ENCODE measurements around the gene PDIK1L.

PDIK1L gene

GRCh38 chr1:26121854-26122773 lies 10.5 kb downstream of the PDIK1L start:
- Histone ChIP-seq H3K27me3 (ENCODE audit: low read depth) (no peaks in the 10 kb centered on the region), H3K4me3 (no peak overlapping the region), H3K36me3 (replicated peaks) (peaks cover 22% of the 10 kb centered on the region), H3K4me1 (peaks cover 11% of the 10 kb centered on the region), H3K9me3 (no peaks in the 10 kb centered on the region)
- in situ Hi-C loops (cut with MboI; ENCODE audit: low sequenced_read_pairs), result no loop called here
- DNase-seq (ENCODE audit: low spot score in 2 of 2), result no peak

- no peak overlapping the region for H3K4me3 ChIP-seq
- H3K27me3 ChIP-seq (ENCODE audit: low read depth), result no peaks in the 10 kb centered on the region
- in situ Hi-C loops (cut with MboI; ENCODE audit: low sequenced_read_pairs), result no loop called here
- no peaks in the 10 kb centered on the region for H3K9me3 ChIP-seq
- peaks cover 11% of the 10 kb centered on the region for H3K4me1 ChIP-seq
- DNase-seq (ENCODE audit: low spot score in 2 of 2), result no peak
- H3K36me3 ChIP-seq (replicated peaks), result peaks cover 16% of the 10 kb centered on the region
These were observed 11.7 kb downstream of the PDIK1L start for GRCh38 chr1:26122988-26123973.

GRCh38 chr1:26124418-26125331 lies 13.1 kb downstream of the PDIK1L start:
- no peaks in the 10 kb centered on the region for H3K9me3 ChIP-seq
- H3K4me1 ChIP-seq, result peaks cover 11% of the 10 kb centered on the region
- no peak overlapping the region for H3K4me3 ChIP-seq
- no peak for DNase-seq (ENCODE audit: low spot score in 2 of 2)
- H3K27me3 ChIP-seq (ENCODE audit: low read depth), result no peaks in the 10 kb centered on the region
- in situ Hi-C loops (cut with MboI; ENCODE audit: low sequenced_read_pairs), result no loop called here
- peaks cover 8% of the 10 kb centered on the region; the same call in 1 of the 2 replicates for H3K36me3 ChIP-seq (replicated peaks)

- Histone ChIP-seq H3K27me3 (ENCODE audit: low read depth) (no peaks in the 10 kb centered on the region), H3K4me3 (no peak overlapping the region), H3K4me1 (peaks cover 11% of the 10 kb centered on the region), H3K36me3 (replicated peaks) (0 out of 2 replicates have a peak, but pooled peaks cover 3% of the 10 kb centered on the region), H3K9me3 (no peaks in the 10 kb centered on the region)
- no peak for DNase-seq (ENCODE audit: low spot score in 2 of 2)
- in situ Hi-C loops (cut with MboI; ENCODE audit: low sequenced_read_pairs), result no loop called here
These were observed 13.8 kb downstream of the PDIK1L start for GRCh38 chr1:26125382-26125781.

- no peak for DNase-seq (ENCODE audit: low spot score in 2 of 2)
- in situ Hi-C loops (cut with MboI; ENCODE audit: low sequenced_read_pairs), result no loop called here
- no peaks in the 10 kb centered on the region for H3K27me3 ChIP-seq (ENCODE audit: low read depth)
- peaks cover 11% of the 10 kb centered on the region for H3K4me1 ChIP-seq
- no peaks in the 10 kb centered on the region for H3K9me3 ChIP-seq
- H3K4me3 ChIP-seq, result no peak overlapping the region
- H3K36me3 ChIP-seq (replicated peaks), result 0 out of 2 replicates have a peak, but pooled peaks cover 3% of the 10 kb centered on the region
These were observed 14.3 kb downstream of the PDIK1L start for GRCh38 chr1:26125946-26126320.

- Histone ChIP-seq H3K27me3 (ENCODE audit: low read depth) (no peaks in the 10 kb centered on the region), H3K9me3 (no peaks in the 10 kb centered on the region), H3K4me3 (no peak overlapping the region), H3K36me3 (replicated peaks) (0 out of 2 replicates have a peak, but pooled peaks cover 3% of the 10 kb centered on the region), H3K4me1 (peaks cover 11% of the 10 kb centered on the region)
- peak; percentile 26 to 51 for DNase-seq (ENCODE audit: low spot score in 2 of 2)
- in situ Hi-C loops (cut with MboI; ENCODE audit: low sequenced_read_pairs), result no loop called here
These were observed 14.9 kb downstream of the PDIK1L start for GRCh38 chr1:26126321-26127084.

GRCh38 chr1:26127235-26128163 lies 15.9 kb downstream of the PDIK1L start:
- DNase-seq (ENCODE audit: low spot score in 2 of 2), result no peak
- H3K4me3 ChIP-seq, result no peak overlapping the region
- 0 out of 2 replicates have a peak, but pooled peaks cover 3% of the 10 kb centered on the region for H3K36me3 ChIP-seq (replicated peaks)
- no peaks in the 10 kb centered on the region for H3K9me3 ChIP-seq
- no peaks in the 10 kb centered on the region for H3K27me3 ChIP-seq (ENCODE audit: low read depth)
- in situ Hi-C loops (cut with MboI; ENCODE audit: low sequenced_read_pairs), result no loop called here
- H3K4me1 ChIP-seq, result peaks cover 9% of the 10 kb centered on the region

GRCh38 chr1:26129778-26130177 lies 18.2 kb downstream of the PDIK1L start:
- in situ Hi-C loops (cut with MboI; ENCODE audit: low sequenced_read_pairs), result no loop called here

GRCh38 chr1:26130695-26131094 lies 19.1 kb downstream of the PDIK1L start:
- Histone ChIP-seq H3K36me3 (replicated peaks) (no peaks in the 10 kb centered on the region), H3K4me3 (no peak overlapping the region), H3K9me3 (no peaks in the 10 kb centered on the region), H3K27me3 (ENCODE audit: low read depth) (no peaks in the 10 kb centered on the region), H3K4me1 (peaks cover 9% of the 10 kb centered on the region)
- no peak for DNase-seq (ENCODE audit: low spot score in 2 of 2)
- in situ Hi-C loops (cut with MboI; ENCODE audit: low sequenced_read_pairs), result no loop called here

More at GRCh38 chr1:26129778-26130177, 18.2 kb downstream of the PDIK1L start:
- Histone ChIP-seq H3K4me3 (no peak overlapping the region), H3K9me3 (no peaks in the 10 kb centered on the region), H3K27me3 (ENCODE audit: low read depth) (no peaks in the 10 kb centered on the region), H3K36me3 (replicated peaks) (0 out of 2 replicates have a peak, but pooled peaks cover 3% of the 10 kb centered on the region), H3K4me1 (peaks cover 9% of the 10 kb centered on the region)
- no peak for DNase-seq (ENCODE audit: low spot score in 2 of 2)

GRCh38 chr1:26132128-26132833 lies 20.7 kb downstream of the PDIK1L start:
- in situ Hi-C loops (cut with MboI; ENCODE audit: low sequenced_read_pairs), result no loop called here
- H3K9me3 ChIP-seq, result no peaks in the 10 kb centered on the region
- DNase-seq (ENCODE audit: low spot score in 2 of 2), result peak in 1 of 2 experiments; percentile 32
- H3K36me3 ChIP-seq (replicated peaks), result no peaks in the 10 kb centered on the region
- no peak overlapping the region for H3K4me3 ChIP-seq
- H3K4me1 ChIP-seq, result no peaks in the 10 kb centered on the region
- H3K27me3 ChIP-seq (ENCODE audit: low read depth), result no peaks in the 10 kb centered on the region

- Histone ChIP-seq H3K27me3 (ENCODE audit: low read depth) (no peaks in the 10 kb centered on the region), H3K9me3 (no peaks in the 10 kb centered on the region), H3K4me1 (no peaks in the 10 kb centered on the region), H3K36me3 (replicated peaks) (no peaks in the 10 kb centered on the region), H3K4me3 (no peak overlapping the region)
- DNase-seq (ENCODE audit: low spot score in 2 of 2), result no peak
- in situ Hi-C loops (cut with MboI; ENCODE audit: low sequenced_read_pairs), result no loop called here
These were observed 21.2 kb downstream of the PDIK1L start for GRCh38 chr1:26132834-26133167.

All from HAP-1 (cell line).